Peyer's patch (tissue), 4 donors: ENCODE data around the gene ERAL1.

ENCODE experiments used
- POLR2A ChIP-seq, 2 donors: fragments of 450-650 bp; IDR thresholded peaks; one replicate each; pipeline ENCODE4 v1.5.1; 2017; ENCODE audit warnings: antibody characterized with exemption in 2 of 2, mild to moderate bottlenecking in 2 of 2, moderate library complexity in 2 of 2
- TF ChIP-seq, protein P1 (sequence below), 6 experiments: fragments of 450-650 bp in 4 of 6; fragments of 200-600 bp in 2 of 6; sonication (generic) in 1 of 6; IDR thresholded peaks; one replicate each; pipeline ENCODE4 v1.5.1; 2017 to 2019; ENCODE audit warnings: antibody characterized with exemption in 6 of 6, mild to moderate bottlenecking in 3 of 6, moderate library complexity in 1 of 6

DNA sequence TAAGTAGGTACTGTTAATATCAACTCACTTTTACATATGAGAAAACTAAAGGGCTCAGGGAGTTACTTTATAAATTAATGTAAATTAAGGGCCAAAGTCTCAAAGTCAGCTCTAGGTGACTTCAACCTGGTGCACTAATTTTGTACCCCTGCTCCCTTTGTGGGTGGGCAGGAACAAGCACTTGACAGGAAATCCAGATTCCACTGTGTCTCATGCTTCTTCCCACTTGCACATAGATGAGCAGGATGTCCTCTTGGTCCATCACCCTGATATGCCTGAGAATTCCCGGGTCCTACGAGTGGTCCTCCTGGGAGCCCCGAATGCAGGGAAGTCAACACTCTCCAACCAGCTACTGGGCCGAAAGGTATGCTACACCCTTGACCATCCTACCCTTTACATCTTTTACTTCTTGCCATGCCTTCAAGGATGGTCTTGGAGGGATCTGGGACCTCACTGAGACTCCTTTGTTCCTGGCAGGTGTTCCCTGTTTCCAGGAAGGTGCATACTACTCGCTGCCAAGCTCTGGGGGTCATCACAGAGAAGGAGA is 1.3 kb downstream of the ERAL1 start:
- TF ChIP-seq, protein P1, sequence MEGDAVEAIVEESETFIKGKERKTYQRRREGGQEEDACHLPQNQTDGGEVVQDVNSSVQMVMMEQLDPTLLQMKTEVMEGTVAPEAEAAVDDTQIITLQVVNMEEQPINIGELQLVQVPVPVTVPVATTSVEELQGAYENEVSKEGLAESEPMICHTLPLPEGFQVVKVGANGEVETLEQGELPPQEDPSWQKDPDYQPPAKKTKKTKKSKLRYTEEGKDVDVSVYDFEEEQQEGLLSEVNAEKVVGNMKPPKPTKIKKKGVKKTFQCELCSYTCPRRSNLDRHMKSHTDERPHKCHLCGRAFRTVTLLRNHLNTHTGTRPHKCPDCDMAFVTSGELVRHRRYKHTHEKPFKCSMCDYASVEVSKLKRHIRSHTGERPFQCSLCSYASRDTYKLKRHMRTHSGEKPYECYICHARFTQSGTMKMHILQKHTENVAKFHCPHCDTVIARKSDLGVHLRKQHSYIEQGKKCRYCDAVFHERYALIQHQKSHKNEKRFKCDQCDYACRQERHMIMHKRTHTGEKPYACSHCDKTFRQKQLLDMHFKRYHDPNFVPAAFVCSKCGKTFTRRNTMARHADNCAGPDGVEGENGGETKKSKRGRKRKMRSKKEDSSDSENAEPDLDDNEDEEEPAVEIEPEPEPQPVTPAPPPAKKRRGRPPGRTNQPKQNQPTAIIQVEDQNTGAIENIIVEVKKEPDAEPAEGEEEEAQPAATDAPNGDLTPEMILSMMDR (IDR thresholded peaks at IDR 0.05) = no peak
- TF ChIP-seq POLR2A (IDR thresholded peaks at IDR 0.05) = no peak
